ENCODE data around the gene SORT1.

- TF ChIP-seq POLR2AphosphoS5 (IDR thresholded peaks at IDR 0.05; ENCODE audit: low read depth, low read length) (no peak), CTCF (IDR thresholded peaks at IDR 0.05) (no peak), FOXM1 (IDR thresholded peaks at IDR 0.05; ENCODE audit: low read depth) (no peak), TAF1 (IDR thresholded peaks at IDR 0.05; ENCODE audit: borderline replicate concordance, low read depth, low read length) (no peak)
These were observed 82.9 kb downstream of the SORT1 start for GRCh38 chr1:109314795-109315194.
